Skin of body (tissue), 2 donors: Measurements from ENCODE around the gene TMEM131. TPM values are rescaled to one million over a fixed set of nuclear protein-coding genes. Genes with fewer than 3 reads are reported as not detected.

Source experiments
- DNase-seq: peaks from one replicate; lab custom pipeline; 2025; lab: John Stamatoyannopoulos, UW
- total RNA-seq: library from RNA; depleted of rRNA; stranded (reverse); fragments of >200 nt; gene quantifications from one replicate; pipeline ENCODE4 v1.2.3, GENCODE V29; 2014

Gene TMEM131
- total RNA-seq, 1 donor from 2014 or later, result 44.8 TPM

DNA sequence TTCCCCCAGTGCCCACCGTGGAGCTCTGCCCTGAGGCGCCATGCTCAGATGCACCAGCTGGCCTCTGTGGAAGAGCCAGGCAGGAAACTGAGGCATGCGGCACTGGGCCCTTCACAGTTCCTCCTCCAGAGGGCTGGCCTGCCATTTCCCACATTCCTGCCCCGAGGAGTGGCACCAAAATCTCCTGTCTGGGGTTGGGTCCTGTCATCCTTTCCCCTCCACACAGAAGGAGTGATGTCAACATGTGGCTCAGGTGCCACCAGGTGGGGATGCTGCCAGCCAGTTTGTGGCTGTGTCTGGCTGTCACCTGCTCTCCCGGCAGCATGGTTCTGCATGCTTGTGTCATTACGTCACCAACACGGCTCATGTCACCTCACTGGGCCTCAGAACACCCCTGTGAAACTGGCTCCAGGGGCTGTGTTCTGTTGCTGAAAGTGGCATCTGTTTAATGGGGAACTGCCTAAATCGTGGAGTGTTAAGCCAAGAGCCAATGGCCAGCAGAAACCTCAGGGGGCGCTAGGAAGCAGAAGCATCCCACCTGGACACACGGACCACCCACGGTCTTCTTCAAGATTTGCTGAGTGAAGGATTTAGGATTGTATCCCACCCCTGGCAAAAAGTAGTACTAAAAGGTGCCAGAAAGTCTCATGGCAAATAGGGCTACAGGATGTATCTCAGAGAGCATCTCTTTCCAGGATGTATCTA lies 231.0 kb downstream of the TMEM131 start:
- DNase-seq, result no peak

GRCh38 chr2:97763176-97763845 lies 232.4 kb downstream of the TMEM131 start:
- DNase-seq, result no peak

GRCh38 chr2:97761192-97761591 lies 234.6 kb downstream of the TMEM131 start:
- no peak for DNase-seq

DNA sequence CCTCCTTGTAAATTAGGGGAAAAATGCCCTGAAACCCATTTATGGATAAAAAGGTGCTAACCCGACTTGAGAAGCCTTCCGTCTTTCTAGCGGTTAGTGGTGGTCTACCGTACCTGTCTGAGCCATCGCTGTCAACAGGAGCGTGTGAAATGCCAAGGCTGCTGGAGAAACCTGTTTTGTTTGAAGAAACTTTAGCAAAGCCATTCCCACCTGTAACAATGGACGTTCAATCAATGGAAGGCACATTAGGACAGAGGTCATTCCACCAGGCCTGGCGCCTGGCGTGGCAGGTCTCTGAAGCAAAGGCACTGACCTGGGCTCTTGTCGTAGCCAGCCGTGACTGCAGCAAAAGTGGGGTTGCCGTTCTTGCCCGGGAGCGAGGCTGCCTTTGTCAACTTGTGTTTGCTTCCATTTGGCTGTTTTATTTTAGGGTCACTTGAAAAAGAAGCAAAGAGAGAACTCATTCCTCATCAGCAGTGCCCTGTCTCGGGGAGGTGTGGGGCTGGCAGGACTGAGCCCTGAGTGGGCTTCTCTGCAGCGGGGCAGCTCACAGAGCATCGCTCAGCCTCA lies 235.2 kb downstream of the TMEM131 start:
- DNase-seq, result no peak

DNA sequence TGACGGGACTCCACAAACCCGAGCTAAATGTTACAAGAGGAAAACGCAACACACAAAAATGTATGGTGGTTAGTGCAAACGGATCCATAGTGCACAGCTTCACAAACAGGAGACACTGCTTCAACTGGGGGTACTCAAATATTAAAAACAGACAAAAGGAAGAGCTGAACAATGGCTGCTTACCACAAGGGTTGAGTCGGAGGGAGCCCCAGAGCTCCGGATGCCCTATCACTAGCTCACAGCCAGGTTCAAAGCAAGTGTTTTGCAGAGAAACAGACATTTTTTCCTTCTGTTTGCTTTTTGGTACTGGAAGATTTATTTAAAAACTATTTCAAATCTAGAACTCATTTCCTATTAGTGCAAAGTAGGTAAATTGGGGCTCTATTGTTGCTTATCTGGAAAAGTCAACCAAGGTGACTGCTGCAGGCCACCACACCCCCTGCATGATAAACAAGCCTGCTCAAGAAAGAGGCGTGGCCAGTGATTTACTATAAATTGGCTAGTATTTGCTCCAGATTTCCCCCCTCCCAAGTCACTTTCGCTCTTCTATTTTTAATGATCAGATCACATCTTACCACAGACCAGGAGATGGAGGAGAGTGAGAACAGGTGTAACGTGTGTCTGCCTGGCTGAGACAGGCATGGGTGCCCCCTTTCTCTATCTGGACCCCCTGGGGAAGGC lies 235.9 kb downstream of the TMEM131 start:
- no peak for DNase-seq

DNA sequence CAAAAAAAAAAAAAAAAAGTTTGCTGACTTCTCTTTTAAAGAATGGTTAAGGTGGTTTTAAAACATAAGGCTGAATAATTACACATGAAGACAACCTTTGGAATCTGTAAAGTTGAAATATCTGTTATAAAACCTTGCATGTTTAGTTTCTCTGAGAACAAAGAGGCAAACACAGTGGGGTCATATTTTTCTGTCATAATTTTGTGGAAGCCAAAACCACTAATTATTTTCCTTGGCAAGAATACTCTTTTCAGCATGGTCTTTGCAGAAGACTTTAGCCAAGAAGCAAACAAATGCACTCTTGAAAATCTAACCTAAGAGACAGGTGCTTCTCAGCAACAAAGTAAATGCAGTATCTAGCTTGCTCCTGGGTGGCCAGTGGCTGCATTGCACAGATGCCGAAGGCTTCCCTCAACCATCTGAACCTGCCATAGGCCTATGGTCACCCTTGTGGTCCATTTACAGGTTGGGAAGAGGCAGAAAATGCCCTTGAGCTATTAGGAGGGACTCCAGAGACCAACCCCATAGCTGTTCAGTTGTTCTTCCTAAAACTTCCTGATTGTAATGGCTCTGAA lies 237.5 kb downstream of the TMEM131 start:
- no peak for DNase-seq

- no peak for DNase-seq
These were observed 238.7 kb downstream of the TMEM131 start for GRCh38 chr2:97757062-97757461.

- DNase-seq, result no peak
These were observed 240.3 kb downstream of the TMEM131 start for GRCh38 chr2:97755491-97755890.

DNA sequence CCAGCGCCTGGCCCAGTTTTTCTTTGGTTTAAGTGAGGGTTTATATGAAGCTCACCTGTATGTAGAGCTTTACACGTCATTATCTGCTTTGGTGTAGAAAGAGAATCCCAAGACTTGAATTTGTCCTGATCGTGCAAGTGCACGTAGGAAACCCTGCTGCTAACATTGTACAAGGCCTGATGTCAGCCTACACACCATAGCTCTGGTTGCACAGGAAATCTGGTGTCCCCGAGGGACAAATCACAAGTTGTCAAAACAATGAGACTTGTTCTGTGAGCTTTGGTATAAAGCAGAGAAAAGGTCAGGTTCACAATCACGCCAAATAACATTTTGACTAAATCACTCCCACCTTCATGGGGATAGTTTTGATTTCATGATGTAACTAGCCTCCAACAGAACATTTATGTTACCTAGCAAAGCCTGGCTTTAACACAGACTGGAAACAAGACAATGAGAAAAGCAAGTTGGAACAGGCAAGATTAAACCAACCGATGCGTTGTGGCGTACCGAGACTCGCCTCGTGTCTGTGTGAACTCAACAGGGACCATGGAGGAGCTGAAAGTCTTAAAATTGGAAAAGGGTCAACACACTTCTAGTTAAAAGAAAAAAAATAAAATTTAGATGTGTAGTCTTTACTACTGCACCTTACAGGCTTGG lies 240.9 kb downstream of the TMEM131 start:
- no peak for DNase-seq

- DNase-seq, result no peak
These were observed 243.1 kb downstream of the TMEM131 start for GRCh38 chr2:97752342-97753334.

DNA sequence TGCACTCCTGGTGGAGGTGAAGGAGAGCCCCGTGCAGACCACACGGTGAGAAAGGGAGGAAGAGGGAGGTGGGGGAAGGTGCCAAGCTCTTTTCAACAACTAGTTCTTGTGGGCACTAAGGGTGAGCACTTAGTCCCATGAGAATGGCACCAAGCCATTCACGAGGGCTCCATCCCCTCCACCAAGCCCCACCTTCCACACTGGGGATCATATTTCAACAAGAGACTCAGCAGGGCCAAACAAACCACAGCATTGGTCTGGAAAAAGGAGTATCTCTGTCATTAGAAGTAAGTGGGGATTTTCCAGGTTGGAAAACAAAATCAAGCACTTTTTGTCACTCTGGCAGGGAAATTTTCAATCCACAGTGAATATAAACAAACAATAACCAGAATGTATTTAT lies 244.0 kb downstream of the TMEM131 start:
- DNase-seq, result no peak

- DNase-seq, result no peak
These were observed 245.7 kb downstream of the TMEM131 start for GRCh38 chr2:97750017-97750416.

- no peak for DNase-seq
These were observed 246.2 kb downstream of the TMEM131 start for GRCh38 chr2:97749581-97749980.

GRCh38 chr2:97747716-97748115 lies 248.0 kb downstream of the TMEM131 start:
- DNase-seq, result no peak

DNA sequence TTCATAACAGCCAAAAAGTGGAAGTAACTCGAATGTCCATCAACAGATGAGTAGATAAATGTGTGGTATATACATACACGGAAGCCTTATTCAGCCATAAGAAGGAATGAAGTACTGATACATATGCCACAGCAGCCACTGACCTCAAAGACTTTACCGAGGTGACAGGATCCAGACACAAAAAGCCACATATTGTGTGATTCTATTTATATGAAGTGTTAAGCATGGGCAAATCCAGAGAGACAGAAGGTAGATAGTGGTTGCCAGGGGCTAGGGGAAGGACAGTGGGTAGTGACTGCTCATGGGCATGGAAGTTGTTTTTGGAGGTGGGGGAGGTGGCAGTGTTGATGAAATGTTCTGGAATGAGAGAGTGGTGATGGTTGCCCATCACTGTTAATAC lies 248.5 kb downstream of the TMEM131 start:
- no peak for DNase-seq

GRCh38 chr2:97745474-97746174 lies 250.1 kb downstream of the TMEM131 start:
- no peak for DNase-seq

GRCh38 chr2:97743913-97744312 lies 251.8 kb downstream of the TMEM131 start:
- no peak for DNase-seq

GRCh38 chr2:97742381-97742847 lies 253.3 kb downstream of the TMEM131 start:
- DNase-seq, result no peak

DNA sequence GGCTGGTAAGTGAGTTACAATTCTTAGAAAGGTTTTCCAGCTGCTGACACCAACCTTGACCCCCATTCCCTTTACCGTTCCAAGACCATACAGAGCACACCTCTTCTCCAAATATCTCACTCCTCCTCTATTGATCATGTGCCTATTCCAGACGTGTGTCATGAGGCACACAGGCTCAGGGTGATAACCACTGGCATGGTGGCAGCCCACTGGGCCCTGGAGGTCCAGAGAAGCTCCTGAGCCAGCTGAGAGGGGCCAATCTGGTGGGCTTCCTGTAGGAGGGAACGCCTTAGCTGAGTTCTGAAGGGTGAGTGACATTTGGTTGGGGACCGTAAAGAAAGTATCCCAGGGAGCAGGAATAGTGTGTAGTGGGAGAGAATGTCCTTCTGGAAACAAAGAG lies 254.1 kb downstream of the TMEM131 start:
- no peak for DNase-seq
